K562 (cell line): ENCODE measurements around the gene GLIS2. TPM values are rescaled to one million over a fixed set of nuclear protein-coding genes. Genes with fewer than 3 reads are reported as not detected.

Source experiments
- ATAC-seq: fragments of 200-7000 bp; cut with Tn5 transposase; 3 replicates; pipeline ENCODE4 v1.9.1; 2020; ENCODE audit warnings: moderate library complexity
- BruUV-seq: library from RNA; stranded (reverse); fragments of 400-500 nt; replicated peaks from 2 replicates; lab custom pipeline; 2021; lab: Mats Ljungman, UMichigan
- CTCF ChIA-PET: fragments of 300-600 bp; formaldehyde crosslinking; extraction: SDS; loops from one replicate; lab custom pipeline; 2021; ENCODE audit warnings: low intra/inter-chr PET ratio; lab: Yijun Ruan, JAX
- POLR2A ChIA-PET: fragments of 300-600, 350-650 bp; sonication (Branson Sonifier 250); formaldehyde crosslinking; extraction: SDS; loops from one replicate; lab custom pipeline; 2021; ENCODE audit warnings: antibody characterized with exemption, inconsistent platforms; lab: Yijun Ruan, JAX
- DNase-seq, 4 experiments: peaks; one replicate each; pipeline versions ENCODE4 v3.0.0 to v3.0.0-alpha.2; 2011 to 2018; ENCODE audit warnings: low spot score in 3 of 4, mixed read lengths in 3 of 4; ENCODE audit errors: extremely low read depth in 1 of 4
- FAIRE-seq: peaks from 2 replicates; lab custom pipeline; 2011; peaks lifted over from hg19 to GRCh38; lab: Jason Lieb, UNC
- H2AFZ ChIP-seq: 2 replicates; pipeline ENCODE4 v1.6.0; 2011; ENCODE audit warnings: low read depth, low read length, control low read depth, inconsistent platforms
- H3K27ac ChIP-seq: fragments of 200-600 bp; 3 replicates; pipeline ENCODE4 v1.8.0; 2011; ENCODE audit warnings: low read depth, mild to moderate bottlenecking, control low read depth, inconsistent platforms, low read length, moderate library complexity, mixed read lengths; ENCODE audit errors: extremely low read depth
- H3K27me3 ChIP-seq, 2 experiments: fragments of 300-600 bp in 1 of 2; 2 replicates in 1 of 2; 3 replicates in 1 of 2; pipeline versions ENCODE4 v1.6.0 to v1.8.0; 2011; ENCODE audit warnings: inconsistent platforms in 2 of 2, low read length in 2 of 2, mild to moderate bottlenecking in 1 of 2, mixed read lengths in 1 of 2, moderate library complexity in 1 of 2; ENCODE audit not compliant: control insufficient read depth in 2 of 2, insufficient read depth in 2 of 2
- H3K36me3 ChIP-seq: fragments of 300-600 bp; 3 replicates; pipeline ENCODE4 v1.8.0; 2011; ENCODE audit warnings: mild to moderate bottlenecking, low read length, inconsistent platforms; ENCODE audit not compliant: control insufficient read depth, insufficient read depth
- H3K4me1 ChIP-seq, 2 experiments: fragments of 200-600 bp in 1 of 2; replicated peaks in 1 of 2; 2 replicates in 1 of 2; 3 replicates in 1 of 2; pipeline versions ENCODE4 v1.5.1 to v1.8.0; 2011; ENCODE audit warnings: inconsistent platforms in 2 of 2, low read length in 2 of 2, mild to moderate bottlenecking in 1 of 2, mixed read lengths in 1 of 2, moderate library complexity in 1 of 2; ENCODE audit not compliant: control insufficient read depth in 2 of 2, insufficient read depth in 2 of 2
- H3K4me2 ChIP-seq: 2 replicates; pipeline ENCODE4 v1.6.1; 2011; ENCODE audit warnings: low read length, control low read depth, inconsistent platforms, mixed read lengths; ENCODE audit not compliant: insufficient read depth
- H3K4me3 ChIP-seq: fragments of 200-600 bp; sonication (generic), shearing (Covaris generic); 2 replicates; pipeline ENCODE4 v1.5.1; 2016; ENCODE audit warnings: control low read depth, inconsistent platforms
- H3K79me2 ChIP-seq: fragments of 200-600 bp; 3 replicates; pipeline ENCODE4 v1.8.0; 2011; ENCODE audit warnings: low read length, inconsistent platforms; ENCODE audit not compliant: control insufficient read depth, insufficient read depth
- H3K9ac ChIP-seq, 2 experiments: 2 replicates each; pipeline versions ENCODE4 v1.6.0 to v1.6.1; 2011; ENCODE audit warnings: low read depth in 2 of 2, low read length in 2 of 2, control low read depth in 1 of 2, inconsistent platforms in 1 of 2, mild to moderate bottlenecking in 1 of 2, mixed read lengths in 1 of 2; ENCODE audit not compliant: insufficient read depth in 1 of 2
- H3K9me1 ChIP-seq: one replicate; pipeline ENCODE4 v1.6.0; 2011; ENCODE audit warnings: inconsistent platforms, mild to moderate bottlenecking, low read length, moderate library complexity; ENCODE audit not compliant: control insufficient read depth, insufficient read depth
- H3K9me3 ChIP-seq: replicated peaks from 2 replicates; pipeline ENCODE4 v1.5.1; 2011; ENCODE audit warnings: low read depth, low read length, inconsistent platforms; ENCODE audit not compliant: control insufficient read depth, insufficient read depth
- H4K20me1 ChIP-seq: replicated peaks from 2 replicates; pipeline ENCODE4 v1.6.1; 2011; ENCODE audit warnings: low read length, inconsistent platforms, mixed read lengths; ENCODE audit not compliant: control insufficient read depth, insufficient read depth
- CBX1 ChIP-seq: sonication (generic); IDR thresholded peaks from 2 replicates; pipeline ENCODE4 v1.6.1; 2016; ENCODE audit warnings: antibody characterized with exemption, low read depth, mild to moderate bottlenecking
- CREBBP ChIP-seq: IDR thresholded peaks from one replicate; pipeline ENCODE4 v1.6.1; 2012; ENCODE audit warnings: low read depth, mild to moderate bottlenecking, control low read depth, inconsistent platforms, low read length
- DACH1 ChIP-seq: fragments of 450-650 bp; IDR thresholded peaks from 2 replicates; pipeline ENCODE4 v1.6.1; 2018; ENCODE audit not compliant: partially characterized antibody
- E2F6 ChIP-seq, 2 experiments: IDR thresholded peaks; 2 replicates each; pipeline ENCODE4 v1.6.1; 2011; ENCODE audit warnings: borderline replicate concordance in 1 of 2, control low read depth in 1 of 2, low read depth in 1 of 2, low read length in 1 of 2, mild to moderate bottlenecking in 1 of 2, mixed read lengths in 1 of 2, moderate library complexity in 1 of 2; ENCODE audit not compliant: insufficient read depth in 1 of 2, insufficient read length in 1 of 2, poor library complexity in 1 of 2, severe bottlenecking in 1 of 2; ENCODE audit errors: extremely low read depth in 1 of 2
- ETV1 ChIP-seq: fragments of 450-650 bp; conservative IDR thresholded peaks from 2 replicates; pipeline ENCODE4 v1.6.1; 2016; ENCODE audit warnings: missing genetic modification characterization, control low read depth, low read depth, missing compliant biosample characterization
- ETV6 ChIP-seq, 3 experiments: fragments of 150-350 bp in 1 of 3; sonication (generic) in 1 of 3; formaldehyde crosslinking in 1 of 3; IDR thresholded peaks; 2 replicates each; pipeline versions ENCODE4 v1.6.1 to v1.8.0; 2014 to 2022; ENCODE audit warnings: borderline replicate concordance in 2 of 3, low read depth in 2 of 3, antibody characterized with exemption in 1 of 3, low read length in 1 of 3, mild to moderate bottlenecking in 1 of 3, missing genetic modification reagents in 1 of 3
- FOXP4 ChIP-seq: sonication (generic); formaldehyde crosslinking; IDR thresholded peaks from 2 replicates; pipeline ENCODE4 v1.8.0; 2022; ENCODE audit warnings: mild to moderate bottlenecking, missing genetic modification reagents, borderline replicate concordance
- GTF2E2 ChIP-seq: fragments of 200-800 bp; sonication (Bioruptor generic); IDR thresholded peaks from 2 replicates; pipeline ENCODE4 v1.6.1; 2016; ENCODE audit warnings: missing genetic modification characterization, missing compliant biosample characterization
- KDM1A ChIP-seq, 2 experiments: fragments of 450-650 bp; IDR thresholded peaks; 2 replicates each; pipeline ENCODE4 v1.6.1; 2016; ENCODE audit warnings: mild to moderate bottlenecking in 2 of 2
- MCM3 ChIP-seq: fragments of 450-650 bp; IDR thresholded peaks from 2 replicates; pipeline ENCODE4 v1.6.1; 2016
- MLLT1 ChIP-seq, 2 experiments: fragments of 450-650 bp; IDR thresholded peaks; 2 replicates each; pipeline ENCODE4 v1.6.1; 2016
- NFIC ChIP-seq: fragments of 450-650 bp; IDR thresholded peaks from 2 replicates; pipeline ENCODE4 v1.6.1; 2017; ENCODE audit warnings: mild to moderate bottlenecking, inconsistent platforms
- NR2C2 ChIP-seq, 2 experiments: fragments of 200-800 bp in 1 of 2; sonication (Bioruptor generic) in 1 of 2; sonication (generic) in 1 of 2; formaldehyde crosslinking in 1 of 2; IDR thresholded peaks; 2 replicates each; pipeline versions ENCODE4 v1.6.1 to v1.8.0; 2016 to 2022; ENCODE audit warnings: mild to moderate bottlenecking in 1 of 2, missing compliant biosample characterization in 1 of 2, missing genetic modification characterization in 1 of 2, missing genetic modification reagents in 1 of 2
- ZNF175 ChIP-seq: fragments of 200-800 bp; sonication (Bioruptor generic); IDR thresholded peaks from 2 replicates; pipeline ENCODE4 v1.6.1; 2016; ENCODE audit warnings: low read depth, mild to moderate bottlenecking, missing genetic modification characterization, missing compliant biosample characterization
- ZNF217 ChIP-seq: sonication (generic); formaldehyde crosslinking; IDR thresholded peaks from 2 replicates; pipeline ENCODE4 v1.8.0; 2022; ENCODE audit warnings: mild to moderate bottlenecking, missing genetic modification reagents
- WGBS: fragments of 100-300 bp; shearing (Covaris generic); methylation state at CpG from one replicate; pipeline ENCODE4 v1.1.6; 2016; ENCODE audit warnings: low coverage, mixed read lengths; ENCODE audit not compliant: insufficient coverage; ENCODE audit errors: missing lambda C conversion rate; 5-methylcytosine and 5-hydroxymethylcytosine counted together
- in situ Hi-C: fragments of 300-500 bp; cut with MboI; formaldehyde crosslinking; loops from 4 replicates; pipeline ENCODE4 v1.15.0; 2018; ENCODE audit warnings: inconsistent platforms, mixed read lengths
- intact Hi-C: fragments of 100-400 bp; cut with micrococcal nuclease; formaldehyde crosslinking; loops from 2 replicates; pipeline ENCODE4 v1.14.2; 2022
- polyA plus RNA-seq, 8 experiments: library from polyadenylated mRNA; depleted of rRNA in 4 of 8; stranded (reverse) in 5 of 8; unstranded in 3 of 8; fragments of >200 nt; fragmentation: Nextera tagmentation in 2 of 8; fragmentation: Illumina TruSeq in 1 of 8; extraction: Ambion mirVana in 2 of 8; extraction: Trizol in 1 of 8; gene quantifications; 2 replicates each; pipeline versions ENCODE4 v1.2.1 to v1.2.3, GENCODE V29; 2011 to 2014; ENCODE audit warnings: inconsistent platforms in 1 of 8, missing spikeins in 1 of 8
- total RNA-seq, 7 experiments: library from RNA; depleted of rRNA in 6 of 7; stranded (reverse); fragments of >200 nt in 6 of 7; fragmentation: Illumina TruSeq in 2 of 7; extraction: Trizol in 2 of 7; gene quantifications; 2 replicates each; pipeline versions ENCODE4 v1.2.1 to v1.2.3, GENCODE V29; 2011 to 2021; ENCODE audit warnings: low replicate concordance in 1 of 7

The GLIS2 gene
- total and polyA plus RNA-seq, 9 of the 15 experiments (the other 6 are each of a cell fraction or from before 2014, with no cell fraction given): 0.10 to 9.0 (median 0.57) TPM

- Histone ChIP-seq H3K27me3 (no peaks in the 10 kb centered on the region), H3K9me1 (no peaks in the 10 kb centered on the region), H3K4me1 (peaks cover 6 to 54% of the 10 kb centered on the region in 2 experiments; a peak in 4 of 5 replicates), H3K4me3 (peak overlapping the region; percentile 48), H3K79me2 (peaks cover 18% of the 10 kb centered on the region), H3K27ac (peak overlapping the region; percentile 46; the same call in 1 of the 3 replicates), H2AFZ (peak overlapping the region; percentile 87), H3K4me2 (peak overlapping the region; percentile 68), H3K9me3 (no peaks in the 10 kb centered on the region), H3K36me3 (no peaks in the 10 kb centered on the region), H3K9ac (peak overlapping the region; percentile 35 to 91; a peak in 3 of 4 replicates), H4K20me1 (no peaks in the 10 kb centered on the region; the same call in 1 of the 2 replicates)
- in situ Hi-C loops (no loop called here), intact Hi-C loops (no loop called here)
- POLR2A ChIA-PET: interaction anchor here (0.6 to 1.2 kb wide), 3 partner anchors 16 to 43 kb away, joined by 3 read pairs; no protein-coding TSS in a partner anchor
- CTCF ChIA-PET: no interaction called here
- WGBS: 11% methylated on average over 29 of the region's 33 CpGs
- BruUV-seq: no TSS peak
- DNase-seq (peak in 1 of 4 experiments; percentile 64), FAIRE-seq (no peak), ATAC-seq (peak; percentile 18; the same call in 2 of the 3 replicates)
- no peak for TF ChIP-seq ETV6 (IDR thresholded peaks at IDR 0.05; ENCODE audit: borderline replicate concordance in 1 of 2, low read depth in 2 of 2, low read length in 1 of 2)
- 0 out of 2 replicates have a peak, but pooled peaks have one; percentile 67 for TF ChIP-seq ETV6 (CRISPR knock-in tag; IDR thresholded peaks at IDR 0.05; ENCODE audit: borderline replicate concordance)
- no peak for TF ChIP-seq ETV1
- no peak; the same call in 1 of the 2 replicates for TF ChIP-seq NR2C2 (CRISPR knock-in tag; IDR thresholded peaks at IDR 0.05)
- TF ChIP-seq NR2C2 (tag; IDR thresholded peaks at IDR 0.05): 0 out of 2 replicates have a peak, but pooled peaks have one; percentile 9
- no peak for TF ChIP-seq GTF2E2 (tag)
- TF ChIP-seq KDM1A (IDR thresholded peaks at IDR 0.05): 0 out of 4 replicates have a peak, but pooled peaks of 1 of the 2 experiments have one; percentile 7
- TF ChIP-seq MCM3: no peak
- no peak for TF ChIP-seq MLLT1 (IDR thresholded peaks at IDR 0.05)
- no peak for TF ChIP-seq CREBBP
- no peak for TF ChIP-seq NFIC
- peak; percentile 90; the same call in 1 of the 2 replicates for TF ChIP-seq FOXP4 (CRISPR knock-in tag)
- no peak for TF ChIP-seq ZNF175 (CRISPR knock-in tag)
- TF ChIP-seq ZNF217 (CRISPR knock-in tag): 0 out of 2 replicates have a peak, but pooled peaks have one; percentile 14
- TF ChIP-seq E2F6 (IDR thresholded peaks at IDR 0.05; ENCODE audit: borderline replicate concordance in 1 of 2, extremely low read depth in 1 of 2, insufficient read depth in 1 of 2, insufficient read length in 1 of 2, low read depth in 1 of 2, low read length in 1 of 2, poor library complexity in 1 of 2, severe bottlenecking in 1 of 2): peak in 1 of 2 experiments; percentile 82
- no peak for TF ChIP-seq CBX1
- TF ChIP-seq DACH1: peak; percentile 41
Measured at GRCh38 chr16:4314532-4315185, 1.2 kb upstream of the GLIS2 start.
